HepG2 (cell line): Measurements from ENCODE around the gene PARP15. TPM values are rescaled to one million over a fixed set of nuclear protein-coding genes. Genes with fewer than 3 reads are reported as not detected.

Experiments used
- ATAC-seq: fragments of 200-7000 bp; cut with Tn5 transposase; 3 replicates; pipeline ENCODE4 v1.9.1; 2020; ENCODE audit warnings: mild to moderate bottlenecking, moderate library complexity
- BruUV-seq: library from RNA; stranded (reverse); fragments of 400-500 nt; replicated peaks from 2 replicates; lab custom pipeline; 2021; lab: Mats Ljungman, UMichigan
- CTCF ChIA-PET: fragments of 300-600 bp; formaldehyde crosslinking; extraction: SDS; loops from one replicate; lab custom pipeline; 2021; ENCODE audit warnings: low total read pairs, inconsistent platforms, low intra/inter-chr PET ratio; lab: Yijun Ruan, JAX
- POLR2A ChIA-PET: fragments of 350-600 bp; sonication (Branson Sonifier 250); formaldehyde crosslinking; loops from one replicate; lab custom pipeline; 2020; ENCODE audit warnings: antibody characterized with exemption, inconsistent platforms; lab: Yijun Ruan, JAX
- DNase-seq: peaks from one replicate; pipeline ENCODE4 v3.0.0-alpha.2; 2015; ENCODE audit warnings: low spot score
- FAIRE-seq: peaks from 3 replicates; lab custom pipeline; 2011; peaks lifted over from hg19 to GRCh38; lab: Jason Lieb, UNC
- H2AFZ ChIP-seq: one replicate; pipeline ENCODE4 v1.6.1; 2011; ENCODE audit warnings: low read length, inconsistent platforms
- H3K27ac ChIP-seq: fragments of 300-600 bp; 3 replicates; pipeline ENCODE4 v1.8.0; 2011; ENCODE audit warnings: mixed run types, mild to moderate bottlenecking, mixed read lengths, low read length, inconsistent platforms; ENCODE audit not compliant: insufficient read depth; ENCODE audit errors: extremely low read length
- H3K27me3 ChIP-seq, 2 experiments: fragments of 200-600 bp in 1 of 2; 2 replicates in 1 of 2; 3 replicates in 1 of 2; pipeline versions ENCODE4 v1.6.0 to v1.8.0; 2011; ENCODE audit warnings: low read length in 2 of 2, mild to moderate bottlenecking in 2 of 2, moderate library complexity in 2 of 2, inconsistent platforms in 1 of 2; ENCODE audit not compliant: insufficient read depth in 2 of 2, control insufficient read depth in 1 of 2
- H3K36me3 ChIP-seq, 2 experiments: fragments of 200-600 bp in 1 of 2; replicated peaks in 1 of 2; 2 replicates in 1 of 2; 3 replicates in 1 of 2; pipeline versions ENCODE4 v1.5.1 to v1.8.0; 2011; ENCODE audit warnings: low read length in 2 of 2, inconsistent platforms in 1 of 2; ENCODE audit not compliant: insufficient read depth in 2 of 2, control insufficient read depth in 1 of 2
- H3K4me1 ChIP-seq: 2 replicates; pipeline ENCODE4 v1.5.1; 2012; ENCODE audit warnings: low read length, inconsistent platforms; ENCODE audit not compliant: insufficient read depth
- H3K4me2 ChIP-seq: 2 replicates; pipeline ENCODE4 v1.6.0; 2011; ENCODE audit warnings: low read depth, low read length, inconsistent platforms
- H3K4me3 ChIP-seq, 3 experiments: fragments of 200-600 bp in 1 of 3; sonication (generic), shearing (Covaris generic) in 1 of 3; replicated peaks in 1 of 3; 2 replicates each; pipeline ENCODE4 v1.5.1; 2011 to 2016; ENCODE audit warnings: low read length in 3 of 3, inconsistent platforms in 2 of 3, low read depth in 2 of 3, mild to moderate bottlenecking in 2 of 3, control low read depth in 1 of 3, mixed read lengths in 1 of 3; ENCODE audit not compliant: insufficient read depth in 1 of 3
- H3K79me2 ChIP-seq: one replicate; pipeline ENCODE4 v1.6.1; 2011; ENCODE audit warnings: low read length, inconsistent platforms; ENCODE audit not compliant: insufficient read depth
- H3K9ac ChIP-seq: 2 replicates; pipeline ENCODE4 v1.6.0; 2011; ENCODE audit warnings: mild to moderate bottlenecking, low read depth, low read length, inconsistent platforms; ENCODE audit not compliant: insufficient read depth
- H3K9me3 ChIP-seq: 2 replicates; pipeline ENCODE4 v1.5.1; 2012; ENCODE audit warnings: mild to moderate bottlenecking, low read length
- H4K20me1 ChIP-seq: 2 replicates; pipeline ENCODE4 v1.6.0; 2011; ENCODE audit warnings: inconsistent platforms, mild to moderate bottlenecking, low read length, moderate library complexity; ENCODE audit not compliant: insufficient read depth
- FOXC1 ChIP-seq: sonication (generic); formaldehyde crosslinking; IDR thresholded peaks from 2 replicates; pipeline ENCODE4 v1.8.0; 2022; ENCODE audit warnings: mild to moderate bottlenecking, missing genetic modification reagents, borderline replicate concordance
- NR2C2 ChIP-seq: sonication (generic); formaldehyde crosslinking; IDR thresholded peaks from 2 replicates; pipeline ENCODE4 v1.4.0; 2020; ENCODE audit warnings: missing genetic modification reagents, mild to moderate bottlenecking, moderate library complexity, borderline replicate concordance
- PRDM15 ChIP-seq: sonication (generic); formaldehyde crosslinking; IDR thresholded peaks from 2 replicates; pipeline ENCODE4 v1.4.0; 2020; ENCODE audit warnings: missing genetic modification reagents
- ZFAT ChIP-seq: sonication (generic); formaldehyde crosslinking; conservative IDR thresholded peaks from 2 replicates; pipeline ENCODE4 v1.8.1; 2023; ENCODE audit warnings: missing genetic modification reagents, inconsistent platforms
- ZNF597 ChIP-seq: sonication (generic); formaldehyde crosslinking; IDR thresholded peaks from 2 replicates; pipeline ENCODE4 v1.5.0; 2020; ENCODE audit warnings: missing genetic modification reagents
- ZNF644 ChIP-seq: IDR thresholded peaks from 2 replicates; pipeline ENCODE4 v1.6.1; 2016; ENCODE audit warnings: low read depth
- WGBS: methylation state at CpG from one replicate; pipeline ENCODE4 v1.1.6; 2017; ENCODE audit warnings: low lambda C conversion rate; 5-methylcytosine and 5-hydroxymethylcytosine counted together
- in situ Hi-C: cut with HindIII; loops from 2 replicates; pipeline ENCODE4 v1.10.0; 2017; ENCODE audit warnings: low pct_unique_long_range_greater_than_20kb; ENCODE audit not compliant: extremely low pct_ligation_motif_present
- intact Hi-C: fragments of 100-400 bp; cut with micrococcal nuclease; formaldehyde crosslinking; loops from one replicate; pipeline ENCODE4 v1.10.0; 2022; ENCODE audit not compliant: unreplicated experiment
- polyA plus RNA-seq, 8 experiments: library from polyadenylated mRNA; depleted of rRNA in 3 of 8; stranded (reverse) in 7 of 8; unstranded in 1 of 8; fragments of >200 nt; fragmentation: Illumina TruSeq in 4 of 8; extraction: Trizol in 4 of 8; gene quantifications; 2 replicates each; pipeline versions ENCODE4 v1.2.1 to v1.2.3, GENCODE V29; 2011 to 2016; ENCODE audit warnings: low read depth in 4 of 8, missing spikeins in 1 of 8, mixed read lengths in 1 of 8; ENCODE audit not compliant: insufficient read depth in 1 of 8
- total RNA-seq, 5 experiments: library from RNA; depleted of rRNA; stranded (reverse); fragments of >200 nt; fragmentation: Illumina TruSeq; extraction: Trizol; gene quantifications; 2 replicates each; pipeline ENCODE4 v1.2.3, GENCODE V29; 2016; ENCODE audit warnings: low read depth in 1 of 5

PARP15 gene
- total and polyA plus RNA-seq, 2 of the 13 experiments (the other 11 are each of a cell fraction or from before 2014, with no cell fraction given): 0.02 TPM; not detected in 1

- no peak for TF ChIP-seq ZNF597 (CRISPR knock-in tag)
Observed at GRCh38 chr3:122629763-122630162, 52.3 kb downstream of the PARP15 start (continued).

GRCh38 chr3:122635789-122636188 is 58.3 kb downstream of the PARP15 start:
- DNase-seq: no peak
- H3K36me3 ChIP-seq: no peaks in the 10 kb centered on the region
- no peak for FAIRE-seq
- WGBS: 33% methylated on average over 5 of the region's 5 CpGs
- H3K9ac ChIP-seq: no peak overlapping the region
- no peak for ATAC-seq
- TF ChIP-seq NR2C2 (CRISPR knock-in tag): no peak
- TF ChIP-seq ZNF644 (CRISPR knock-in tag): no peak
- no peak for TF ChIP-seq FOXC1 (CRISPR knock-in tag)
- TF ChIP-seq PRDM15: no peak
- no peak for TF ChIP-seq ZFAT (CRISPR knock-in tag)
- H3K4me1 ChIP-seq: no peaks in the 10 kb centered on the region
- H3K4me2 ChIP-seq: no peak overlapping the region
- ChIA-PET CTCF (no interaction called here), POLR2A (no interaction called here)
- in situ Hi-C loops (no loop called here), intact Hi-C loops (no loop called here)
- no peak overlapping the region for H2AFZ ChIP-seq
- no peak overlapping the region for H3K4me3 ChIP-seq
- no TSS peak for BruUV-seq
- no peaks in the 10 kb centered on the region for H4K20me1 ChIP-seq
- no peaks in the 10 kb centered on the region for H3K9me3 ChIP-seq
- H3K79me2 ChIP-seq: no peaks in the 10 kb centered on the region
- H3K27me3 ChIP-seq: peaks cover 2 to 45% of the 10 kb centered on the region in 2 experiments
- H3K27ac ChIP-seq: no peak overlapping the region
